Endodermal cell (in vitro differentiated cells): ENCODE measurements around the gene JAK3. TPM values are rescaled to one million over a fixed set of nuclear protein-coding genes. Genes with fewer than 3 reads are reported as not detected.

ENCODE experiments used
- DNase-seq: peaks from one replicate; pipeline ENCODE4 v3.0.0-alpha.2; 2017
- H3K27ac ChIP-seq: 2 replicates; pipeline ENCODE4 v1.5.1; 2013; ENCODE audit warnings: mild to moderate bottlenecking, low read depth, low read length, moderate library complexity
- H3K27me3 ChIP-seq: 2 replicates; pipeline ENCODE4 v1.6.1; 2013; ENCODE audit warnings: mild to moderate bottlenecking, low read length, moderate library complexity; ENCODE audit not compliant: insufficient read depth, control insufficient read depth, poor library complexity, severe bottlenecking
- H3K36me3 ChIP-seq: 2 replicates; pipeline ENCODE4 v1.7.0; 2013; ENCODE audit warnings: mild to moderate bottlenecking, low read length, moderate library complexity; ENCODE audit not compliant: control insufficient read depth, insufficient read depth
- H3K4me1 ChIP-seq: one replicate; pipeline ENCODE4 v1.7.0; 2013; ENCODE audit warnings: low read length; ENCODE audit not compliant: control insufficient read depth, insufficient read depth
- H3K4me3 ChIP-seq: 2 replicates; pipeline ENCODE4 v1.5.1; 2013; ENCODE audit warnings: mild to moderate bottlenecking, low read length, moderate library complexity
- H3K9ac ChIP-seq: 2 replicates; pipeline ENCODE4 v1.6.1; 2013; ENCODE audit warnings: mild to moderate bottlenecking, low read length, moderate library complexity; ENCODE audit not compliant: poor library complexity, severe bottlenecking; ENCODE audit errors: extremely low read depth
- H3K9me3 ChIP-seq: 2 replicates; pipeline ENCODE4 v1.6.1; 2013; ENCODE audit warnings: mild to moderate bottlenecking, low read length, moderate library complexity; ENCODE audit not compliant: control insufficient read depth
- H3K27ac Mint-ChIP-seq: 2 replicates; pipeline ENCODE4 v1.8.0; 2020; ENCODE audit warnings: mixed read lengths
- H3K27me3 Mint-ChIP-seq: 2 replicates; pipeline ENCODE4 v1.8.0; 2021; ENCODE audit warnings: mild to moderate bottlenecking, mixed read lengths; ENCODE audit not compliant: insufficient read depth
- H3K36me3 Mint-ChIP-seq: 2 replicates; pipeline ENCODE4 v1.8.0; 2020; ENCODE audit warnings: low read depth, mixed read lengths
- H3K4me1 Mint-ChIP-seq: 2 replicates; pipeline ENCODE4 v1.8.0; 2020; ENCODE audit warnings: mixed read lengths
- H3K4me3 Mint-ChIP-seq: 2 replicates; pipeline ENCODE4 v1.8.0; 2020; ENCODE audit warnings: mild to moderate bottlenecking, moderate library complexity, mixed read lengths
- H3K9me3 Mint-ChIP-seq: 2 replicates; pipeline ENCODE4 v1.8.0; 2020; ENCODE audit warnings: mild to moderate bottlenecking, mixed read lengths
- CTCF ChIP-seq: fragments of 200-600 bp; sonication (generic); conservative IDR thresholded peaks from 2 replicates; pipeline ENCODE4 v1.5.0; 2021; ENCODE audit warnings: antibody characterized with exemption, mild to moderate bottlenecking
- WGBS, 2 experiments: methylation state at CpG; one replicate each; pipeline versions ENCODE4 v1.1.5 to v1.1.7; 2013; ENCODE audit warnings: missing lambda C conversion rate in 2 of 2, mixed read lengths in 1 of 2; ENCODE audit not compliant: insufficient coverage in 1 of 2, insufficient read length in 1 of 2; 5-methylcytosine and 5-hydroxymethylcytosine counted together
- total RNA-seq, 2 donors: library from RNA; stranded (reverse); fragmentation: NEBNext Ultra II Directional in 1 of 2; extraction: Animal tissue kit (Norgen Biotek cat#: 25700) in 1 of 2; gene quantifications; 2 replicates in 1 of 2; 3 replicates in 1 of 2; pipeline ENCODE4 v1.2.1, GENCODE V29; 2021

The JAK3 gene
- total RNA-seq, 2 donors from 2014 or later, result 2.8 to 3.2 TPM

GRCh38 chr19:17841810-17842662, 5.7 kb downstream of the JAK3 start:
- Histone ChIP-seq H3K9ac (no peak overlapping the region), H3K27me3 (peaks cover 40% of the 10 kb centered on the region), H3K27ac (no peak overlapping the region), H3K4me1 (peaks cover 5% of the 10 kb centered on the region), H3K36me3 (no peaks in the 10 kb centered on the region), H3K9me3 (no peaks in the 10 kb centered on the region), H3K4me3 (peak overlapping the region; percentile 77)
- Mint-ChIP-seq H3K4me1 (peaks cover 4% of the 10 kb centered on the region), H3K36me3 (no peaks in the 10 kb centered on the region), H3K27me3 (peaks cover 70% of the 10 kb centered on the region), H3K4me3 (peak overlapping the region; percentile 56), H3K9me3 (no peaks in the 10 kb centered on the region), H3K27ac (no peak overlapping the region)
- TF ChIP-seq CTCF, result no peak
- 7 to 12% methylated on average over 21 to 56 of the region's 56 CpGs for WGBS, 2 experiments
- DNase-seq, result peak; percentile 100

GRCh38 chr19:17841371-17841809, 6.4 kb downstream of the JAK3 start:
- Histone ChIP-seq H3K9me3 (no peaks in the 10 kb centered on the region), H3K27me3 (peaks cover 40% of the 10 kb centered on the region), H3K9ac (no peak overlapping the region), H3K4me1 (peaks cover 5% of the 10 kb centered on the region), H3K27ac (no peak overlapping the region), H3K4me3 (peak overlapping the region; percentile 77), H3K36me3 (no peaks in the 10 kb centered on the region)
- Mint-ChIP-seq H3K4me1 (peaks cover 8% of the 10 kb centered on the region), H3K4me3 (peak overlapping the region; percentile 56), H3K27me3 (peaks cover 70% of the 10 kb centered on the region), H3K27ac (no peak overlapping the region), H3K9me3 (no peaks in the 10 kb centered on the region), H3K36me3 (no peaks in the 10 kb centered on the region)
- DNase-seq, result no peak
- 5 to 11% methylated on average over 19 to 30 of the region's 30 CpGs for WGBS, 2 experiments
- no peak for TF ChIP-seq CTCF

- WGBS, 2 experiments, result 90 to 93% methylated on average over 3 to 6 of the region's 6 CpGs
- no peak for TF ChIP-seq CTCF
- H3K4me1 ChIP-seq, result peaks cover 5% of the 10 kb centered on the region
- peaks cover 67% of the 10 kb centered on the region for H3K27me3 Mint-ChIP-seq
- no peak overlapping the region for H3K9ac ChIP-seq
- H3K27me3 ChIP-seq, result peaks cover 40% of the 10 kb centered on the region
- no peak for DNase-seq
- no peak overlapping the region for H3K4me3 ChIP-seq
- no peak overlapping the region for H3K27ac ChIP-seq
- no peak overlapping the region for H3K27ac Mint-ChIP-seq
- H3K4me1 Mint-ChIP-seq, result peaks cover 8% of the 10 kb centered on the region
- H3K36me3 Mint-ChIP-seq, result no peaks in the 10 kb centered on the region
- no peaks in the 10 kb centered on the region for H3K36me3 ChIP-seq
- H3K4me3 Mint-ChIP-seq, result no peak overlapping the region
- H3K9me3 Mint-ChIP-seq, result no peaks in the 10 kb centered on the region
- no peaks in the 10 kb centered on the region for H3K9me3 ChIP-seq
These were observed 7.8 kb downstream of the JAK3 start for GRCh38 chr19:17840019-17840418.
